HG02642 (cell line): Measurements from ENCODE around the gene SWAP70.

ENCODE experiments used
- ATAC-seq: cut with Tn5 transposase; IDR thresholded peaks from one replicate; pipeline ENCODE4 v1.9.1; 2021; ENCODE audit warnings: mild to moderate bottlenecking; ENCODE audit not compliant: unreplicated experiment, poor library complexity

The SWAP70 gene

DNA sequence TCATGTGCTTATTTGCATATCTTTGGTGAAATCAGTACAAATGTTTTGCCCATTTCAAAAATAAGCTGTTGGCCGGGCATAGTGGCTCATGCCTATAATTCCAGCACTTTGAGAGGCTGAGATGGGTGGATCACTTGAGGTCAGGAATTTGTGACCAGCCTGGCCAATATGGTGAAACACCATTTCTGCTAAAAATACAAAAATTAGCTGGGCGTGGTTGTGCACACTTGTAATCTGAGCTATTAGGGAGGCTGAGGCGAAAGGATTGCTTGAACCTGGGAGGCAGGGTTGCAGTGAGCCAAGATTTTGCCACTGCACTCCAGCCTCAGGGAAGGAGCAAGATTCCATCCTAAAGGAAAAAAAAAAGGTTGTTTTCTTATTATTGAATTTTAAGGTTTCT, 136.0 kb downstream of the SWAP70 start:
- no peak for ATAC-seq

DNA sequence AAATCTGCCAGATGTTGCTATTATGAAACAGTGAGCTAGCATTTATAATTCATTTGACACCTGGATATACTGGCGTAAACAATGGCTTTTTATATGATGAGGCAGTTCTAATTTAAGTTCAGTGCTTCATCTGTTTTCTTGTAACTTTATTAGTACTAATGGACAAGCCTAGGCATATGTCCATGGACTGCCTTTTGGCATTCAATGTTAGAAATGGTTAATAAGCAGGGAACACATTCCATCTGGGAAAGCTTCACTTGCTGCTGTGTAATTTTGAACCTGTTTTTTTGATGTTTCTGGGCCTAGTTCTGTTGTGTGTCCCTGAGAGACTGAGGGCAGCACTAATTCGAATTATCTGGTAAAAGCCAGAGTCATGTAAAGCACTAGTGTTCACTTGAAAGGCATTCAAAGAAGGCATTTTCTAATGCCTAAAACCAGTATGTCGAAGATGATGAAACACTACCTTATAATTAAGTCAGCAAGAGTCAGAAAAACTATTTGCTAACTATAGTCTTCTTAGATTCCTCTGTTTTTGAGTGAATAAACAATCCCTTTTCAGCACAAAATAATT, 138.5 kb downstream of the SWAP70 start:
- no peak for ATAC-seq
